HFFc6 (cell line): Measurements from ENCODE around the gene MT1X. TPM values are rescaled to one million over a fixed set of nuclear protein-coding genes. Genes with fewer than 3 reads are reported as not detected.

Experiments
- DNase-seq: peaks from one replicate; pipeline ENCODE4 v3.0.0-alpha.2; 2018
- H3K27ac Mint-ChIP-seq: 2 replicates; pipeline ENCODE4 v1.8.0; 2020; ENCODE audit warnings: mild to moderate bottlenecking, mixed read lengths
- H3K27me3 Mint-ChIP-seq: 2 replicates; pipeline ENCODE4 v1.8.0; 2021; ENCODE audit warnings: mild to moderate bottlenecking, moderate library complexity, mixed read lengths; ENCODE audit not compliant: insufficient read depth
- H3K36me3 Mint-ChIP-seq: 2 replicates; pipeline ENCODE4 v1.8.0; 2021; ENCODE audit warnings: low read depth, mixed read lengths
- H3K4me1 Mint-ChIP-seq: 2 replicates; pipeline ENCODE4 v1.8.0; 2020; ENCODE audit warnings: low read depth, mixed read lengths
- H3K4me3 Mint-ChIP-seq: 2 replicates; pipeline ENCODE4 v1.8.0; 2020; ENCODE audit warnings: mild to moderate bottlenecking, moderate library complexity, mixed read lengths
- H3K9me3 Mint-ChIP-seq: 2 replicates; pipeline ENCODE4 v1.8.0; 2020; ENCODE audit warnings: mild to moderate bottlenecking, mixed read lengths
- total RNA-seq, 6 experiments: library from RNA; stranded (reverse); fragmentation: NEBNext Ultra II Directional; extraction: Animal tissue kit (Norgen Biotek cat#: 25700); gene quantifications; 2 replicates in 1 of 6; 3 replicates in 5 of 6; pipeline ENCODE4 v1.2.3, GENCODE V29; 2021
- TF ChIP-seq, protein P1 (sequence below): fragments of 200-600 bp; sonication (generic); IDR thresholded peaks from 2 replicates; pipeline ENCODE4 v1.5.0; 2021; ENCODE audit warnings: antibody characterized with exemption, mild to moderate bottlenecking

Gene MT1X
- total RNA-seq, 6 experiments from 2014 or later, result 28.0 to 38.7 (median 33.3) TPM

DNA sequence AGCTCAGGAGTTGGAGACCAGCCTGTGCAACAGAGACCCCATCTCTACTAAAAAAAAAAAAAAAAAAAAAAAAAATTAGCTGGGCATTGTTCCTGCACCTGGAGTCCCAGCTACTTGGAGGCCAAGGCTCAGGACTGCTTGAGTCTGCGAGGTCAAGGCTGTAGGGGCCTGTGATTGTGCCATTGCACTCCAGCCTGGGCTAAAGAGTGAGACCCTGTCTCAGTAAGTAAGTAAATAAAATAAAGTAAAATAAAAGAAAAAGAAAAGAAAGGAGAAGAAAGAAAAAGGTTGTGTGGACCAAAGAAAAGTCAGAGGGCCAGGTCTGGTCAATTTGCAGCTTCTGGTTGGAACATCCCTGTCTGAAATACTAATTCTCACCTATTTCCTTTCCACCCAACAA is 18.4 kb downstream of the MT1X start:
- H3K36me3 Mint-ChIP-seq, result no peaks in the 10 kb centered on the region
- H3K27ac Mint-ChIP-seq, result no peak overlapping the region

DNA sequence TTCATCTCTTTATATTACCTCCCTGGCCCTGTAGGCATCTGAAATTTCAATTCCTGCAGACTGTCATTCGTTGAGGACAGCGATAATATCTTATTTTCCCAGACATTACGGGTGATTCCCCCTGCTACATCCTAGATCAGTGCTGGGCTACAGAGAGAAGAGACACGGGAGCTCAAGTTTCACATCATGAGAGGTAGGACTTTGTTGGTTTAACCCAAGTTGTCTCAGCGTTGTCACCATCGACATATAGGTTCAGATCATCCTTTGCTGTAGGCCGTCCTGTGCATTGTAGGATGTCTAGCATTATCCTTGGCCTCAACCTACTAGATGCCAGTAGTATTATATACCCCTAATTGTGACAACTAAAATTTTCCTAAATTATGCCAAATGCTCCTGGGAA is 19.3 kb downstream of the MT1X start:
- Mint-ChIP-seq H3K9me3 (no peaks in the 10 kb centered on the region), H3K27ac (no peak overlapping the region), H3K27me3 (peaks cover 2% of the 10 kb centered on the region), H3K4me1 (peaks cover 10% of the 10 kb centered on the region), H3K36me3 (no peaks in the 10 kb centered on the region), H3K4me3 (no peak overlapping the region)
- DNase-seq, result no peak
- TF ChIP-seq, protein P1, sequence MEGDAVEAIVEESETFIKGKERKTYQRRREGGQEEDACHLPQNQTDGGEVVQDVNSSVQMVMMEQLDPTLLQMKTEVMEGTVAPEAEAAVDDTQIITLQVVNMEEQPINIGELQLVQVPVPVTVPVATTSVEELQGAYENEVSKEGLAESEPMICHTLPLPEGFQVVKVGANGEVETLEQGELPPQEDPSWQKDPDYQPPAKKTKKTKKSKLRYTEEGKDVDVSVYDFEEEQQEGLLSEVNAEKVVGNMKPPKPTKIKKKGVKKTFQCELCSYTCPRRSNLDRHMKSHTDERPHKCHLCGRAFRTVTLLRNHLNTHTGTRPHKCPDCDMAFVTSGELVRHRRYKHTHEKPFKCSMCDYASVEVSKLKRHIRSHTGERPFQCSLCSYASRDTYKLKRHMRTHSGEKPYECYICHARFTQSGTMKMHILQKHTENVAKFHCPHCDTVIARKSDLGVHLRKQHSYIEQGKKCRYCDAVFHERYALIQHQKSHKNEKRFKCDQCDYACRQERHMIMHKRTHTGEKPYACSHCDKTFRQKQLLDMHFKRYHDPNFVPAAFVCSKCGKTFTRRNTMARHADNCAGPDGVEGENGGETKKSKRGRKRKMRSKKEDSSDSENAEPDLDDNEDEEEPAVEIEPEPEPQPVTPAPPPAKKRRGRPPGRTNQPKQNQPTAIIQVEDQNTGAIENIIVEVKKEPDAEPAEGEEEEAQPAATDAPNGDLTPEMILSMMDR, result no peak

More for the DNA sequence above, 18.4 kb downstream of the MT1X start:
- Mint-ChIP-seq H3K27me3 (peaks cover 2% of the 10 kb centered on the region), H3K9me3 (no peaks in the 10 kb centered on the region), H3K4me3 (no peak overlapping the region), H3K4me1 (peaks cover 10% of the 10 kb centered on the region)
- TF ChIP-seq, protein P1, result no peak
- no peak for DNase-seq

DNA sequence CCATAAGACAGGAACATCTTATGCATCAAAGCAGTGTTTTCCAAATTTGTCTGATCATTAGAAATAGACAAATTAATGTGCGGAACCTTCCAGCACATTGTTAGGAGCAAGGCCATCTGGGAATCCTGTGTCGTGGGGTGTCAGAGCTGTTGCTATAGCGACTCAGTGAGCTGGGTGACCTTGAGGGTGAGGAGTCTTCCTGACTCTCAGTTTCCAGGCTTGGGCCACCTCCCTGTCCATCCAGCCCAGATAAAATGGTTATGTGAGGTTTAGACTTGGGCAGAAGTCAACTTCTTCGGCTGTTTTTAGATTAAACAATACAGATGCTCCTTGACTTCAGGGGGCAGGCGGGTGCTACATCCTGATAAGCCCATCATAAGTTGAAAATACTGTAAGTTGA is 20.6 kb downstream of the MT1X start:
- TF ChIP-seq, protein P1, result no peak
- no peaks in the 10 kb centered on the region for H3K36me3 Mint-ChIP-seq
- no peak overlapping the region for H3K27ac Mint-ChIP-seq
- H3K27me3 Mint-ChIP-seq, result peaks cover 4% of the 10 kb centered on the region
- H3K4me3 Mint-ChIP-seq, result no peak overlapping the region
- peaks cover 10% of the 10 kb centered on the region for H3K4me1 Mint-ChIP-seq
- no peak for DNase-seq
- no peaks in the 10 kb centered on the region for H3K9me3 Mint-ChIP-seq

DNA sequence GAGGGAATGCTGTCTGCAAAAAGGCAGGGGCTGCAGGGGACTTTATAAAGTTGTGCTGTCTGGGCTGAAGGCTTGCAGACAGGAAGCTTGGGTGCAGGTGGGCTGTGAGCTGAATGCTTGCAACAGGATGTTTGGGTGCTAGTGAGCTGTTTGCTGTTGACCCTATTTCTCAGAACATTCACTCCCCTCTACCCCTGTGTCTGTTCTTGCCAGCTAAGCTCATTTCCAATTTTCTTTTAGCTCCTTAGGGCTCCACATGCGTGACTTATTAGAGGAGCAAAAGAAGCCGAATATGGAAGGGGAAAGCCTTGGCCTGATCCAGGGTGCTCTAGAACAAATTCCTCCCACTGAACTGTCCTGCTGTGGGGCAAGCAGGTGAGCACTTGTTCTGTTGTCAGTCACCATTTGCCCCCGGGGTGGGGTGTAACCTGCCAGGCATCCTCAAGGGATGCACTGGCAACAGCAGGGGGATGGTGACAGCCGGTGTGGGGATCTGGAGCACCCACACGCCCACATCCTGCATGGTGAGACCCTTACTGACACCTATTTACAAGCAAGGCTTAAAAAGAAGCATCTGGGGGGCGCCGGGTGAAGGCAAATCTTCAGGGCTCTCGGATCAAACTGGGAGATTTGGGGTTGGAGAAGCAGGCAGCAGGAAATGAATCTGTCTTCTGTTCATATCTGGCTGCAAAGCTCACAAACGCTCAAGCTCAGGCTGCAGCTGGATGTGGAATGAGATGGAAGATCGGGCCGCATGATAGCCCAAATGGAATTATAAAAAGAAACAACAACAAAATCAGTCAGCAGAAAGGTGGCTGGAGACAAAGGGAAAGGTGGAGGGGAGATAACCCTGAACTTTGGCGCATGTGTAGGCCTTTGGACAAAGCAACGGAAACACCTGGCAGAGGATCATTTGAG is 26.5 kb downstream of the MT1X start:
- DNase-seq, result no peak
- peaks cover 21% of the 10 kb centered on the region for H3K27me3 Mint-ChIP-seq
- H3K36me3 Mint-ChIP-seq, result no peaks in the 10 kb centered on the region
- H3K4me3 Mint-ChIP-seq, result no peak overlapping the region
- TF ChIP-seq, protein P1, result no peak
- H3K9me3 Mint-ChIP-seq, result no peaks in the 10 kb centered on the region
- H3K27ac Mint-ChIP-seq, result no peak overlapping the region
- peaks cover 6% of the 10 kb centered on the region; the same call in 1 of the 2 replicates for H3K4me1 Mint-ChIP-seq

DNA sequence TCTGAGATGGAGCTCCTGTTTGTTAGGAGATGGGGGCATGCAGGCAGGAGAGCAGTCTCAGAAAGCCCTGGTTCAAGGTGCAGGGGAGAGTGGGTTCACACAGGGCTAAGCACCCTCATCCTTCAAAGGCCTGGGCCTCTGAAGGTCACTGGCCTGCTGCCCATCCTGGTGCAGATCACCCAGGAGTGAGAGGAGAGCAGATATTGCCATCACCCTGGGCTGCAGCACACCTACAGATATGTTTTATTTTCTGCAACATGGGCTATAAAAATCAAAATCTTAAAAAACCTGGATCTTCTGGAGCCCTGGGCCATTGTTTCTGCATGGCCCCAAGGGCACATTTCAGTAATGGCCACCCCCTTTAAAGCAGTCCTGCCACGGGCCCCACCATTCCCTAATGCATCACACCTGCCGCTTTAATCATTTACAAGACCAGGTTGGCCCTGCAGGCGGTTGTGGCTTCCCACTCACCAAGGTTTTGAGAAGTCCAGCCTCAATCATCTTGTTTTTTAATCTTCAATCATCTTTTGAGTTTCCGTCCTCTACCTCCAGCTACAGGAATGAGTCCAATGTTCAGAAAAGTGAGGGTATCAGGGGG is 27.3 kb downstream of the MT1X start:
- Mint-ChIP-seq H3K36me3 (no peaks in the 10 kb centered on the region), H3K27me3 (peaks cover 21% of the 10 kb centered on the region), H3K4me1 (peaks cover 6% of the 10 kb centered on the region; the same call in 1 of the 2 replicates), H3K27ac (no peak overlapping the region), H3K4me3 (no peak overlapping the region), H3K9me3 (no peaks in the 10 kb centered on the region)
- no peak for DNase-seq
- TF ChIP-seq, protein P1, result no peak
